Memory B cell (primary cell): ENCODE results near the gene FJX1.
"Not testable (repeated sequence)": the region's sequence is repeated elsewhere in the genome, so short reads cannot be mapped to it uniquely, and the experiment has no call there.

Experiments used
- ATAC-seq: fragments of 150-1000 bp; cut with Tn5 transposase; 2 replicates; pipeline ENCODE4 v1.10.0; 2021; ENCODE audit warnings: low read depth, mild to moderate bottlenecking, moderate library complexity
- DNase-seq, 2 donors: peaks; one replicate each; pipeline ENCODE4 v3.0.0; 2022; ENCODE audit warnings: low spot score in 2 of 2
- H3K27ac Mint-ChIP-seq: one replicate; pipeline ENCODE4 v1.8.0; 2022; ENCODE audit warnings: mild to moderate bottlenecking, moderate library complexity, mixed read lengths
- H3K27me3 Mint-ChIP-seq: one replicate; pipeline ENCODE4 v1.8.0; 2022; ENCODE audit warnings: mixed read lengths
- H3K36me3 Mint-ChIP-seq: one replicate; pipeline ENCODE4 v1.8.0; 2022; ENCODE audit warnings: mild to moderate bottlenecking, mixed read lengths
- H3K4me1 Mint-ChIP-seq: one replicate; pipeline ENCODE4 v1.8.0; 2022; ENCODE audit warnings: mixed read lengths
- H3K4me3 Mint-ChIP-seq: one replicate; pipeline ENCODE4 v1.8.0; 2022; ENCODE audit warnings: mild to moderate bottlenecking, moderate library complexity, mixed read lengths
- H3K9me3 Mint-ChIP-seq: one replicate; pipeline ENCODE4 v1.8.0; 2022; ENCODE audit warnings: mixed read lengths

FJX1 gene

DNA sequence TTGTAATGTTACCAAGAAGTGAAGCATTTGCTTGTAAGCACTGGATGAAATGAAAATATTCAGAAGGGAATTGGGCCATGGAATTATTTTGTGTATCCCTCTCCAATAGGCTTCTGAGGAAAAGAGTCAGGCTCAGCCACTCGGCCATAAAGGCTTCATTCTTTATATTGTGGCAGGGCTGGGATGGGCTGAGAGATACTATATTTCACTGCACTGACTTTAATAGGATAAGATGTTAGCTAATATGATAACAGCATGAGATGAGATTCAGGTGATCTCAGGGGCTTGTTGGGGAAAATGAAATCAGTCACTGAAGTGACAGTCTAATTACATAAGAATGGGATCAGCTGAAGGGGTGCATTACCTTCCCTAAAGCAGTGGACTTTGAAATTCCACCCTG is 37.0 kb downstream of the FJX1 start:
- H3K4me1 Mint-ChIP-seq, result no peaks in the 10 kb centered on the region
- H3K36me3 Mint-ChIP-seq, result no peaks in the 10 kb centered on the region
- ATAC-seq, result no peak
- no peak for DNase-seq
- no peak overlapping the region for H3K27ac Mint-ChIP-seq
- H3K9me3 Mint-ChIP-seq, result no peaks in the 10 kb centered on the region
- no peak overlapping the region for H3K4me3 Mint-ChIP-seq
- peaks cover 19% of the 10 kb centered on the region for H3K27me3 Mint-ChIP-seq

DNA sequence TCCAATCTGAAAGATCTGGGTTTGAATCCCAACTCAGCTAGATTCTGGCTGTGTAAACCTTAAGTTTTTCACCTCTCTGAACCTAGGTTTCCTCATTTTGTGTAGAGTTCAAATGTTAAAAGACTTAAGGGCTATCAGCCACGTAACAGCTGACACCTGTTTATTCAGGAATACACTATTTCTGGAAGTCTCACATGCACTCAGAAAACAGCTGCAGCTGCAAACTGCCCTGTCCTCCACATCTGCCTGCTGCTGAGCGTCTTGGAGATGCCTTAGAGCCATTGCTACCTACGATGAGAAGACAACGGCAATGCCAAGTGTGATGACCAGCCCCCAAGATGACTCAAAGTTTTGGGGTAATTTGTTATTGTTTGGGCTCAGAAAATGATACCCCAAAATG is 37.6 kb downstream of the FJX1 start:
- H3K36me3 Mint-ChIP-seq, result no peaks in the 10 kb centered on the region
- no peak for DNase-seq
- H3K4me1 Mint-ChIP-seq, result no peaks in the 10 kb centered on the region
- no peak for ATAC-seq
- H3K27ac Mint-ChIP-seq, result no peak overlapping the region
- H3K4me3 Mint-ChIP-seq, result no peak overlapping the region
- H3K27me3 Mint-ChIP-seq, result peaks cover 15% of the 10 kb centered on the region
- no peaks in the 10 kb centered on the region for H3K9me3 Mint-ChIP-seq

DNA sequence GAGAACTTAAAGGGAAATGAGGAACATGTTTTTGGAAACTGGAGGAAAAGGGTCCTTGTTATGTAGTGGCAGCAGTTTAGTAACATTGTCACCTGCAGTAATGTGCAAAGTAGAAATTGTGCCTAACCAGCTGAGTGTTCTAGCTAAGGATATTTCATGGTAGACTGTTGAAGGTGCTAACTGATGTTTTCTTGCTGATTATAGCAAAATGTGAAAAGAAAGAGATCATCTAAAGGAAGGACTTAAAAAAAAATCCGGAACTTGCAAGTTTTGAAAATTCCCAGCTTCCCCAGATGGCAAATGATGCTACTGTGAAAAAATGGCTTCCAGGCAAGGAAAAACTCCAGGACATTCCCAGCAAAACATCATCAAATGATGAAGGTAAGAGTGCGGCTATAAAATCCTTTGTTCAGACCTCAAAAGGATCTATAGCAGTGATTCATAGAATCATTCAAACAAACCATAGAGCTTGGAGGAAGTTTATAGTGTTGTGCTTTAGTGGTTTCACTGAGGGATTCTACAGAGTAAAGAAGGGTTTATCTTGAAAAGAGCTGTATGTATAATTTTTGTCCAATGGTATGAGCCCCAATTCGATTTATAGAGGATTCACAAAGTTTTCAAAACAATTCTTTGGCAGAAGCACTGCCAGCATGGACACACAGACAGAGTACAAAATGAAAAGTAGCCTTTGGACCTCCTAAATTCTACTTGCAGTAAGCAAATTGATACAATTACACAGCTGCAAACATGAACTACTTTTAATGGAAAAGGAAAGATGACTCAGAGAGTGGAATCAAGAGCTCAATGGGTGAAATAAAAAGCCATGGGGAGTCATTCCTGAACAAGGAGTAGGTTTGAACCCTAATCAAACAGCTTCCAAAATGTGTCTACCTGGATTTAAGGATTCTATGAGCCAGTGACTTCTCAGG is 40.0 kb downstream of the FJX1 start:
- Mint-ChIP-seq H3K36me3 (peaks cover 4% of the 10 kb centered on the region), H3K27ac (no peak overlapping the region), H3K9me3 (peaks cover 4% of the 10 kb centered on the region), H3K4me3 (no peak overlapping the region), H3K4me1 (peaks cover 10% of the 10 kb centered on the region), H3K27me3 (peaks cover 8% of the 10 kb centered on the region)
- ATAC-seq (no peak), DNase-seq (no peak)

DNA sequence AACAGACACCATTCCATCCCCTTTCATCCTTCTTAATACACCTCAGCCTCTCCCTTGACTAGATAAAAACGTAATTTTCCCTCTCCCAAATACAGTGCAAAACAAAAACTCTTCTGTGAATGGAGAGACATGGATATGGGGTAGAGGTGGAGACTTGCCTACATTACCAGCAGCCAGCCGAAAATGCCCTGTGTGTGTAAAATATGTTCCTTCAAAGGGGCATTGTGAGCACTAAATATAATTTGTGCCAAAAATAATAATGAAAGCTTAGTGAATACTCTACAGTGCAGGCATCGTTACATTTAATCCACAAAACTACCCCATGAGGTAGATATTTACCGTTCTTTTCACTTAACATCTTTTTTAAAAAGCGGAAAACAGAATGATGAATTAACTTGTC is 43.3 kb downstream of the FJX1 start:
- Mint-ChIP-seq H3K4me1 (peaks cover 33% of the 10 kb centered on the region), H3K4me3 (peak overlapping the region; percentile 98), H3K27ac (peak overlapping the region; percentile 96), H3K36me3 (peaks cover 22% of the 10 kb centered on the region), H3K9me3 (peaks cover 16% of the 10 kb centered on the region), H3K27me3 (peaks cover 7% of the 10 kb centered on the region)
- ATAC-seq, result no peak
- no peak for DNase-seq

DNA sequence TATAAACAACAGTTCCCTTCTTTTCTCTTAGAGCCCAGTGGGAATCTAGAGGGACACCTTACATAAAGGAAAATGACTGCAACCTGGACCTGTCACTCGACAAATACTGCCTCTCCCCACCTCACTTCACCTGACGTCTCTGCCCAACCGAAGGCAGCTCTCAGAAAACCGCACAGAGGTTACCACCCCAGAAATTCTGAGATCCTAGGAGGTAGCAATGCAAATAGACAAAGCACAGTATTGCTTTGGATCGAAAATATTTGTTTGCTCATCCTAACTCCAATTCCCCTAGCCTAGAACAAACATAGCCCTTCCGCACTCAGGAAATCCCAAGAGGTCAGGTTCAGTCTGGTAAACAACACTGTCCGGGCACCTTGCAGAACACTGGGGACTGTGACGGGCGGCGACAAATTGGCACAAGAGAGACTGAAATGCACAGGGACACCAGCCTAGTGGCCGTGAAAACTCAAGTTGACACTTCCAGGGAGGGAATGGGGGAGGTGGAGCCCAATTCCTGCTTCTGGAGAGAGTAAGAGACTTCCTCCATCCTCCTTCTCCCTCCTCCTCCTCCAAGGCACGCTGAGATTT is 43.9 kb downstream of the FJX1 start:
- ATAC-seq, result peak; percentile 31
- H3K4me1 Mint-ChIP-seq, result peaks cover 33% of the 10 kb centered on the region
- peak overlapping the region; percentile 96 for H3K27ac Mint-ChIP-seq
- H3K27me3 Mint-ChIP-seq, result peaks cover 4% of the 10 kb centered on the region
- peak in 1 of 2 donors; percentile 7 for DNase-seq
- H3K36me3 Mint-ChIP-seq, result peaks cover 25% of the 10 kb centered on the region
- H3K4me3 Mint-ChIP-seq, result peak overlapping the region; percentile 98
- H3K9me3 Mint-ChIP-seq, result peaks cover 20% of the 10 kb centered on the region

DNA sequence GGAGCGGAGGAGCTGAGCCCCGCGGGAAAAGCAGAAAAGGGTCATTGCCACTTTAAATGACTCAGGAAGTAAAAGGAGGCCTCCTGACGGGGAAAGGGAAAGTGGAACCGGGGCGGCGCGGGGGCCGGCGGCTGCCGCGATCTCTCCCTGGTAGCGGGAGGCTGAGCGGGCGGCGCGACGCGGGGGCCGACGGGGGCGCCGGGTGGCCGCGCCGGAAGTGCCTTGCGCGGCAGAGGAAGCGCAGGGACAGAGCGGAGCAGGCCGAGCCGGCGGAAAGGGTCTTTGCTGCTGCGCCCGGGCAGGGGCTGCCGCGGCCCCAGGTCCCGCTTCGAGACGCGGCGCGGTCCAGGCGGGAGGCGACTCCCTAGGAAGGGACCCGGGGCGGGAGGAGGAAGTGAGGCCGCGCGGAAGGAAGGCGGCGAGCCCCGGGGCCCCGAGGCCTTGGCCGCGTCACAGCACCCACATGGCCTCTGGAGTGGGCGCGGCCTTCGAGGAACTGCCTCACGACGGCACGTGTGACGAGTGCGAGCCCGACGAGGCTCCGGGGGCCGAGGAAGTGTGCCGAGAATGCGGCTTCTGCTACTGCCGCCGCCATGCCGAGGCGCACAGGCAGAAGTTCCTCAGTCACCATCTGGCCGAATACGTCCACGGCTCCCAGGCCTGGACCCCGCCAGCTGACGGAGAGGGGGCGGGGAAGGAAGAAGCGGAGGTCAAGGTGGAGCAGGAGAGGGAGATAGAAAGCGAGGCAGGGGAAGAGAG is 44.6 kb downstream of the FJX1 start, which contains the start of gene TRIM44:
Gene TRIM44 (plus strand): TSS at position 127 of the 759 bp plus-strand sequence. CDS start 337 bp downstream, at position 464.
- Mint-ChIP-seq H3K9me3 (peaks cover 21% of the 10 kb centered on the region), H3K36me3 (peaks cover 26% of the 10 kb centered on the region), H3K4me1 (peaks cover 33% of the 10 kb centered on the region), H3K27ac (peak within 1 kb of the TSS; percentile 96), H3K27me3 (peaks cover 2% of the 10 kb centered on the region), H3K4me3 (peak within 1 kb of the TSS; percentile 98)
- peak; percentile 84 for ATAC-seq
- peak; percentile 74 to 76 for DNase-seq

DNA sequence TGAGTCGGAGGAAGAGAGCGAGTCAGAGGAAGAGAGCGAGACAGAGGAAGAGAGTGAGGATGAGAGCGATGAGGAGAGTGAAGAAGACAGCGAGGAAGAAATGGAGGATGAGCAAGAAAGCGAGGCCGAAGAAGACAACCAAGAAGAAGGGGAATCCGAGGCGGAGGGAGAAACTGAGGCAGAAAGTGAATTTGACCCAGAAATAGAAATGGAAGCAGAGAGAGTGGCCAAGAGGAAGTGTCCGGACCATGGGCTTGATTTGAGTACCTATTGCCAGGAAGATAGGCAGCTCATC is 45.1 kb downstream of the FJX1 start:
- H3K9me3 Mint-ChIP-seq, result peaks cover 24% of the 10 kb centered on the region
- no peaks in the 10 kb centered on the region for H3K27me3 Mint-ChIP-seq
- DNase-seq, result no peak

DNA sequence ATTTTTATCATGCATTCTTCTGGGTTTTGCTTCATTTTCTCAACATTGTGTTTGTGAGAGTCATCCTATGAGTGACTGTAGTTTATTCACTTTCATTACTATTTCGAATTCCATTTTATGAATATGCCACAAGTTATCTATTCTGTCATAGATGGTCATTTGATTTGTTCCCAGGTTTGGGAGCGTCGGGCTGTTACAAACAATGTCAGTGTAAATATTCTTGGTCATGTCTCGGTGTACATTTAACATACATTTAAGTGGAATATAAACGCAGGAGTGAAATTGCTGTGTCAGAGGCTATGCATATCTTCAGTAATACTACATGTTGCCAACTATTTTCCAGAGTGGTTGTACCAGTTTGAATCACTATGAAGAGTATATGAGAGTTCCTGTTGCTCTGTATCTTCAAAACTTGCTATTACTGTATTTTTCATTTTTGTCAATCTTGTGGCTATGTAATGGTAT is 46.7 kb downstream of the FJX1 start:
- Mint-ChIP-seq H3K27me3 (no peaks in the 10 kb centered on the region), H3K27ac (peak overlapping the region; percentile 67), H3K4me3 (peak overlapping the region; percentile 62), H3K4me1 (peaks cover 42% of the 10 kb centered on the region), H3K36me3 (peaks cover 38% of the 10 kb centered on the region), H3K9me3 (peaks cover 24% of the 10 kb centered on the region)
- ATAC-seq (no peak), DNase-seq (no peak)

More for the DNA sequence above, 45.1 kb downstream of the FJX1 start:
- ATAC-seq, result no peak
- peaks cover 30% of the 10 kb centered on the region for H3K36me3 Mint-ChIP-seq
- H3K4me3 Mint-ChIP-seq, result peak overlapping the region; percentile 98
- peaks cover 35% of the 10 kb centered on the region for H3K4me1 Mint-ChIP-seq
- H3K27ac Mint-ChIP-seq, result peak overlapping the region; percentile 96

DNA sequence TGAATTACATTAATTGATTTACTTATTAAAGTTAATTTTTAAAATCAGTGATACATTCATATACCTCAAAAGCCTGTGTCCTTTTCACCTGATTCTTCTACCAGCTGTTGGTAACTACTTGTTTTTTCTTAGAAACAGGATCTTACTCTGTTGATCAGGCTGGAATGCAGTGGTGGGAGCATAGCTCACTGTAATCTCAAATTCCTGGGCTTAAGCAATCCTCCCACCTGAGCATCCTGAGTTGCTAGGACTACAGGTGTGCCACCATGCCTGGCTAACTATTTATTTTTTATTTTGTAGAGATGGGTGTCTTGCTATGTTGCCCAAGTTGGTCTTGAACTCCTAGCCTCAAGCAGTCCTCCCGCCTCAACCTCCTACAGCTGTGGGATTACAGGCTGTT is 49.0 kb downstream of the FJX1 start:
- H3K9me3 Mint-ChIP-seq, result peaks cover 24% of the 10 kb centered on the region
- DNase-seq (no peak), ATAC-seq (no peak)
- peaks cover 48% of the 10 kb centered on the region for H3K36me3 Mint-ChIP-seq
- H3K27ac Mint-ChIP-seq, result no peak overlapping the region
- H3K27me3 Mint-ChIP-seq, result no peaks in the 10 kb centered on the region
- H3K4me3 Mint-ChIP-seq, result no peak overlapping the region
- H3K4me1 Mint-ChIP-seq, result peaks cover 48% of the 10 kb centered on the region

DNA sequence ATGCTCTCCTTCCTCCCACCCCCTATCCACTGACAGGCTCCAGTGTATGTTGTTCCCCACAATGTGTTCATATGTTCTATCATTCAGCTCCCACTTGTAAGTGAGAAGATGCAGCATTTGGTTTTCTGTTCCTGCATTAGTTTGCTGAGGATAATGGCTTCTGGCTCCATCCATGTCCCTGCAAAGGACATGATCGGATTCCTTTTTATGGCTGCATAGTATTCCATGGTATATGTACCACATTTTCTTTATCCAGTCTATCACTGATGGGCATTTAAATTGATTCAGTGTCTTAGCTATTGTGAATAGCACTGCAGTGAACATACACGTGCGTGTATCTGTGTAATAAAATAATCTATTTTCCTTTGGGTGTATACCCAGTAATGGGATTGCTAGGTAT is 50.1 kb downstream of the FJX1 start:
- not testable (repeated sequence) for H3K4me3 Mint-ChIP-seq
- peaks cover 43% of the 10 kb centered on the region for H3K36me3 Mint-ChIP-seq

More for the DNA sequence above, 50.1 kb downstream of the FJX1 start:
- Mint-ChIP-seq H3K9me3 (peaks cover 19% of the 10 kb centered on the region), H3K4me1 (peaks cover 53% of the 10 kb centered on the region)
- ATAC-seq, H3K27ac Mint-ChIP-seq, DNase-seq, H3K27me3 Mint-ChIP-seq: not testable (repeated sequence)
